ENCODE results near the gene HYAL3.

- TF ChIP-seq CTCF (conservative IDR thresholded peaks at IDR 0.05 in 1 of 2, IDR thresholded peaks at IDR 0.05 in 1 of 2; ENCODE audit: low read depth in 1 of 2, low read length in 2 of 2) = no peak
- no peak for TF ChIP-seq EZH2 (IDR thresholded peaks at IDR 0.05; ENCODE audit: low read length, missing control alignments)
These were observed 19.0 kb upstream of the HYAL3 start for GRCh38 chr3:50318163-50318562.

All from fibroblast of lung (primary cell).